Loucy (cell line): Measurements from ENCODE around the gene JARID2.

Source experiments
- H2AFZ ChIP-seq: fragments of 200-600 bp; sonication (generic); 2 replicates; pipeline ENCODE4 v1.6.0; 2016; ENCODE audit warnings: antibody characterized with exemption, mild to moderate bottlenecking, low read length, moderate library complexity
- H3F3A ChIP-seq: fragments of 200-600 bp; 2 replicates; pipeline ENCODE4 v1.6.0; 2016; ENCODE audit warnings: antibody characterized with exemption, low read depth, mild to moderate bottlenecking
- H3K27me3 ChIP-seq: fragments of 200-600 bp; sonication (generic); 2 replicates; pipeline ENCODE4 v1.6.1; 2014; ENCODE audit warnings: low read length, mild to moderate bottlenecking; ENCODE audit not compliant: insufficient read depth, poor library complexity, severe bottlenecking
- H3K36me3 ChIP-seq: fragments of 200-600 bp; sonication (generic); 2 replicates; pipeline ENCODE4 v1.6.1; 2016; ENCODE audit warnings: low read length; ENCODE audit not compliant: insufficient read depth
- H3K4me1 ChIP-seq: fragments of 200-600 bp; sonication (generic); 2 replicates; pipeline ENCODE4 v1.5.1; 2014; ENCODE audit warnings: low read length, mild to moderate bottlenecking; ENCODE audit not compliant: insufficient read depth, poor library complexity, severe bottlenecking
- H3K4me2 ChIP-seq: fragments of 200-600 bp; sonication (generic); 2 replicates; pipeline ENCODE4 v1.6.0; 2014; ENCODE audit warnings: antibody characterized with exemption, low read length, low read depth, mild to moderate bottlenecking; ENCODE audit not compliant: poor library complexity, severe bottlenecking
- H3K4me3 ChIP-seq: fragments of 200-600 bp; sonication (generic); 2 replicates; pipeline ENCODE4 v1.5.1; 2014; ENCODE audit warnings: low read length, mild to moderate bottlenecking, mixed read lengths; ENCODE audit not compliant: poor library complexity, severe bottlenecking
- H3K79me2 ChIP-seq: fragments of 200-600 bp; sonication (generic); 2 replicates; pipeline ENCODE4 v1.6.1; 2014; ENCODE audit warnings: low read length; ENCODE audit not compliant: insufficient read depth
- H3K9ac ChIP-seq: fragments of 200-600 bp; sonication (generic); 2 replicates; pipeline ENCODE4 v1.6.0; 2014; ENCODE audit warnings: mild to moderate bottlenecking, low read depth, low read length, moderate library complexity; ENCODE audit not compliant: poor library complexity, severe bottlenecking
- H3K9me2 ChIP-seq: fragments of 200-600 bp; sonication (generic); replicated peaks from 2 replicates; pipeline ENCODE4 v1.6.1; 2016; ENCODE audit warnings: low read depth, low read length, mixed read lengths
- H3K9me3 ChIP-seq: fragments of 200-600 bp; sonication (generic); 2 replicates; pipeline ENCODE4 v1.6.1; 2014; ENCODE audit warnings: mild to moderate bottlenecking, antibody characterized with exemption, low read length, low read depth; ENCODE audit not compliant: insufficient read depth
- H4K20me1 ChIP-seq: fragments of 200-600 bp; sonication (generic); 2 replicates; pipeline ENCODE4 v1.6.0; 2014; ENCODE audit warnings: antibody characterized with exemption, low read length, mild to moderate bottlenecking; ENCODE audit not compliant: insufficient read depth, poor library complexity, severe bottlenecking
- EZH2phosphoT487 ChIP-seq: fragments of 200-600 bp; IDR thresholded peaks from 2 replicates; pipeline ENCODE4 v1.6.1; 2018; ENCODE audit warnings: antibody characterized with exemption, mild to moderate bottlenecking, moderate library complexity, borderline replicate concordance
- TF ChIP-seq, protein P1 (sequence below): fragments of 200-600 bp; sonication (generic); conservative IDR thresholded peaks from 2 replicates; pipeline ENCODE4 v1.5.1; 2014; ENCODE audit warnings: mild to moderate bottlenecking, antibody characterized with exemption, low read length

JARID2 gene

DNA sequence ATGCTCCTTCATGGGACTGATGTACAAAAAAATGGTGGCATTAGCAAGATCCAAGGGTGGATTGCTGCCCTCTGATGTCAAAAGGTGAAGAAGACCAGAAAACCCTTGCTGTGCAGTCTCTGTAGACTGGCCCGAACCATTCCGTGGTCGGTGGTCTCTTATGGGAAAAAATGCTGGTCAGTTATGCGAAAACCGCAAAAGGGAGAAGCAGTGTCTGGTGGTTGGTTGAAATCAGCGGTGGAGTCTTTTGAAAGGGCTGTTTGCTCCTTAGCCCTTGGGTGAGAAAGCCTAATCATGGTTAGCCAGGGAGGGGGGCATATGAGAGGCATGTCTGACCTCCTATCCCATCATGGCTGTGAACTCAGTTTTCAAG lies 308.8 kb downstream of the JARID2 start:
- H3F3A ChIP-seq, result no peaks in the 10 kb centered on the region
- H3K36me3 ChIP-seq, result no peaks in the 10 kb centered on the region
- no peaks in the 10 kb centered on the region for H3K9me2 ChIP-seq
- H3K4me1 ChIP-seq, result peaks cover 57% of the 10 kb centered on the region
- no peaks in the 10 kb centered on the region for H4K20me1 ChIP-seq
- no peak overlapping the region for H3K4me3 ChIP-seq
- no peak overlapping the region for H3K4me2 ChIP-seq
- no peaks in the 10 kb centered on the region for H3K9me3 ChIP-seq
- H3K9ac ChIP-seq, result no peak overlapping the region
- TF ChIP-seq, protein P1, sequence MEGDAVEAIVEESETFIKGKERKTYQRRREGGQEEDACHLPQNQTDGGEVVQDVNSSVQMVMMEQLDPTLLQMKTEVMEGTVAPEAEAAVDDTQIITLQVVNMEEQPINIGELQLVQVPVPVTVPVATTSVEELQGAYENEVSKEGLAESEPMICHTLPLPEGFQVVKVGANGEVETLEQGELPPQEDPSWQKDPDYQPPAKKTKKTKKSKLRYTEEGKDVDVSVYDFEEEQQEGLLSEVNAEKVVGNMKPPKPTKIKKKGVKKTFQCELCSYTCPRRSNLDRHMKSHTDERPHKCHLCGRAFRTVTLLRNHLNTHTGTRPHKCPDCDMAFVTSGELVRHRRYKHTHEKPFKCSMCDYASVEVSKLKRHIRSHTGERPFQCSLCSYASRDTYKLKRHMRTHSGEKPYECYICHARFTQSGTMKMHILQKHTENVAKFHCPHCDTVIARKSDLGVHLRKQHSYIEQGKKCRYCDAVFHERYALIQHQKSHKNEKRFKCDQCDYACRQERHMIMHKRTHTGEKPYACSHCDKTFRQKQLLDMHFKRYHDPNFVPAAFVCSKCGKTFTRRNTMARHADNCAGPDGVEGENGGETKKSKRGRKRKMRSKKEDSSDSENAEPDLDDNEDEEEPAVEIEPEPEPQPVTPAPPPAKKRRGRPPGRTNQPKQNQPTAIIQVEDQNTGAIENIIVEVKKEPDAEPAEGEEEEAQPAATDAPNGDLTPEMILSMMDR, result no peak
- no peak for TF ChIP-seq EZH2phosphoT487
- no peak overlapping the region for H2AFZ ChIP-seq
- peaks cover 9% of the 10 kb centered on the region for H3K79me2 ChIP-seq
- no peaks in the 10 kb centered on the region for H3K27me3 ChIP-seq

DNA sequence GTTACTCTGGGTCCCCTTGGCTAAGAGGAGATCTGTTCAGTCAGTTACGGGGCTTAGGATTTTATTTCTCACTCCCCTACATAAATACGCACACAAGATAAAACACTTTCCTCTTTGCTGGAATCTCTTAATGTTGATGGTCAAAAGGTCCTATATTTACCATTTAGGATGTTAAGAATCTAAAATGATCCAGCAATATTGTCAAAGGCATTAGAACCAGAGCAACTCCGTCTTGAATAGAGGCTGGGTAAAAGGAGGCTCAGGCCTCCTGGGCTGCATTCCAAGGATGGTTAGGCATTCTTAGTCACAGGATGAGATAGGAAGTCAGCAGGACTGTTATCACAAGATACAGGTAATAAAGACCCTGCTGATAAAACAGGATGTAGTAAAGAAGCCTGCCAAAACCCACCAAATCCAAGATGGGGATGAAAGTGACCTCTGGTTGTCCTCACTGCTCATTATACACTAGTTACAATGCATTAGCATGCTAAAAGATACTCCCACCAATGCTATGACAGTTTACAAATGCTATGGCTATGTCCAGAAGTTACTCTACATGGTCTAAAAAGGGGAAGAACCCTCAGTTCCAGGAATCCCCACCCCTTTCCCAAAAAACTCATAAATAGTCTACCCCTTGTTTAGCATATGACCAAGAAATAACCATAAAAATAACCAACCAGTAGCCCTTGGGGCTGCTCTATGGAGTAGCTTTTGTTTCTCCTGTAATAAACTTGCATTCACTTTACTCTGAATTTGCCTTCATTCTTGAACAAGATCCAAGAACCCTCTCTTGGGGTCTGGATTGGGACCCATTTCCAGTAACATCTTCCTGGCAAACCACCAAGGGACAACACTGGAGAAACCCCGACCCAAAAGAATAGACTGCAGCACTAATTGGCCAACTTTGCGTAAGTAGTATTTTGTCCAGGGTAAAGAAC lies 309.5 kb downstream of the JARID2 start:
- H4K20me1 ChIP-seq, result no peaks in the 10 kb centered on the region
- H3K27me3 ChIP-seq, result no peaks in the 10 kb centered on the region
- no peak overlapping the region for H3K4me3 ChIP-seq
- no peak overlapping the region for H3K9ac ChIP-seq
- H3K4me2 ChIP-seq, result peak overlapping the region; percentile 38
- H3K9me2 ChIP-seq, result no peaks in the 10 kb centered on the region
- TF ChIP-seq, protein P1, result no peak
- no peak for TF ChIP-seq EZH2phosphoT487
- H3K9me3 ChIP-seq, result no peaks in the 10 kb centered on the region
- no peaks in the 10 kb centered on the region for H3K36me3 ChIP-seq
- H3F3A ChIP-seq, result no peaks in the 10 kb centered on the region
- H2AFZ ChIP-seq, result no peak overlapping the region
- peaks cover 4% of the 10 kb centered on the region for H3K79me2 ChIP-seq
- H3K4me1 ChIP-seq, result peaks cover 54% of the 10 kb centered on the region

DNA sequence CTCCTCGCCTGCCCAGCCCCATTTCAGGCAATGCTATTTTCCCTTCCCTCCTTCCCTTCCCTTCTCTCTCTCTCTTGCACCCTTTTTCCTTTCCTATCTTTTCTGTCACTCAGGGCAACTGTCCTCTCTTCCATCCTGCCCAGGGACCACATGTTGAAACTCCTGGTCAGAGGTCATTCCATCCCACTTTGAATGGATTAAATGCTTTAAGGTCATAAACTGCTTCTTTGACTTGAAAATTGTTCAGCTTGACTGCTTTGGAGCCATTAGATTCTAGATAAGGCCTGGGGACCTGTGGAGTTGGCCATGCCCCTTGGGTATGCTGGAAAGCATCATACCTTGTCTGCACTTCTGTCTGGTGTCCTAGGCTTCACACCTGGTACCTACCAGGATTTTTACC lies 310.8 kb downstream of the JARID2 start:
- H3K36me3 ChIP-seq, result no peaks in the 10 kb centered on the region
- no peaks in the 10 kb centered on the region for H3K27me3 ChIP-seq
- peaks cover 41% of the 10 kb centered on the region for H3K4me1 ChIP-seq
- no peaks in the 10 kb centered on the region; the same call in 1 of the 2 replicates for H3K79me2 ChIP-seq
- H3K9me2 ChIP-seq, result no peaks in the 10 kb centered on the region
- no peaks in the 10 kb centered on the region for H3K9me3 ChIP-seq
- no peaks in the 10 kb centered on the region for H4K20me1 ChIP-seq
- no peak for TF ChIP-seq EZH2phosphoT487
- TF ChIP-seq, protein P1, result no peak
- no peak overlapping the region for H2AFZ ChIP-seq
- H3K4me2 ChIP-seq, result no peak overlapping the region
- H3K9ac ChIP-seq, result no peak overlapping the region
- H3K4me3 ChIP-seq, result no peak overlapping the region
- H3F3A ChIP-seq, result no peaks in the 10 kb centered on the region
